ENCODE data around the gene NHERF1.

DNA sequence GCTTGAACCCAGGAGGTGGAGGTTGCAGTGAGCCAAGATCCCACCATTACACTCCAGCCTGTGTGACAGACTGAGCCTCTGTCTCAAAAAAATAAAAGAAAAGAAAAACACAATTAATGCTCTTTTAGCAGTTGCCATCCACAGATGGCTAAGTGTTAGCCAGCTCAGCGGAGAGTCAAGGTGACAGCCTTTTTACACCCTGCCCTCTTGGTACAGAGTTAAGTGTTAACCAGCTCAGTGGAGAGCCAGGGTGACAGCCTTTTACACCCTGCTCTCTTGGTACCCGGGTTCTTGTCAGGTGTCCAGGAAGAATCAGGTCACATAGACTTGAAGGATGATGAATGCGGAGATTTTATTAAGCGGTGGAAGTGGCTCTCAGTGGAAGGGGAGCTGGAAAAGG, 27.9 kb upstream of the NHERF1 start:
- TF ChIP-seq, protein P1, sequence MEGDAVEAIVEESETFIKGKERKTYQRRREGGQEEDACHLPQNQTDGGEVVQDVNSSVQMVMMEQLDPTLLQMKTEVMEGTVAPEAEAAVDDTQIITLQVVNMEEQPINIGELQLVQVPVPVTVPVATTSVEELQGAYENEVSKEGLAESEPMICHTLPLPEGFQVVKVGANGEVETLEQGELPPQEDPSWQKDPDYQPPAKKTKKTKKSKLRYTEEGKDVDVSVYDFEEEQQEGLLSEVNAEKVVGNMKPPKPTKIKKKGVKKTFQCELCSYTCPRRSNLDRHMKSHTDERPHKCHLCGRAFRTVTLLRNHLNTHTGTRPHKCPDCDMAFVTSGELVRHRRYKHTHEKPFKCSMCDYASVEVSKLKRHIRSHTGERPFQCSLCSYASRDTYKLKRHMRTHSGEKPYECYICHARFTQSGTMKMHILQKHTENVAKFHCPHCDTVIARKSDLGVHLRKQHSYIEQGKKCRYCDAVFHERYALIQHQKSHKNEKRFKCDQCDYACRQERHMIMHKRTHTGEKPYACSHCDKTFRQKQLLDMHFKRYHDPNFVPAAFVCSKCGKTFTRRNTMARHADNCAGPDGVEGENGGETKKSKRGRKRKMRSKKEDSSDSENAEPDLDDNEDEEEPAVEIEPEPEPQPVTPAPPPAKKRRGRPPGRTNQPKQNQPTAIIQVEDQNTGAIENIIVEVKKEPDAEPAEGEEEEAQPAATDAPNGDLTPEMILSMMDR (IDR thresholded peaks at IDR 0.05): no peak
- TF ChIP-seq, protein P2, sequence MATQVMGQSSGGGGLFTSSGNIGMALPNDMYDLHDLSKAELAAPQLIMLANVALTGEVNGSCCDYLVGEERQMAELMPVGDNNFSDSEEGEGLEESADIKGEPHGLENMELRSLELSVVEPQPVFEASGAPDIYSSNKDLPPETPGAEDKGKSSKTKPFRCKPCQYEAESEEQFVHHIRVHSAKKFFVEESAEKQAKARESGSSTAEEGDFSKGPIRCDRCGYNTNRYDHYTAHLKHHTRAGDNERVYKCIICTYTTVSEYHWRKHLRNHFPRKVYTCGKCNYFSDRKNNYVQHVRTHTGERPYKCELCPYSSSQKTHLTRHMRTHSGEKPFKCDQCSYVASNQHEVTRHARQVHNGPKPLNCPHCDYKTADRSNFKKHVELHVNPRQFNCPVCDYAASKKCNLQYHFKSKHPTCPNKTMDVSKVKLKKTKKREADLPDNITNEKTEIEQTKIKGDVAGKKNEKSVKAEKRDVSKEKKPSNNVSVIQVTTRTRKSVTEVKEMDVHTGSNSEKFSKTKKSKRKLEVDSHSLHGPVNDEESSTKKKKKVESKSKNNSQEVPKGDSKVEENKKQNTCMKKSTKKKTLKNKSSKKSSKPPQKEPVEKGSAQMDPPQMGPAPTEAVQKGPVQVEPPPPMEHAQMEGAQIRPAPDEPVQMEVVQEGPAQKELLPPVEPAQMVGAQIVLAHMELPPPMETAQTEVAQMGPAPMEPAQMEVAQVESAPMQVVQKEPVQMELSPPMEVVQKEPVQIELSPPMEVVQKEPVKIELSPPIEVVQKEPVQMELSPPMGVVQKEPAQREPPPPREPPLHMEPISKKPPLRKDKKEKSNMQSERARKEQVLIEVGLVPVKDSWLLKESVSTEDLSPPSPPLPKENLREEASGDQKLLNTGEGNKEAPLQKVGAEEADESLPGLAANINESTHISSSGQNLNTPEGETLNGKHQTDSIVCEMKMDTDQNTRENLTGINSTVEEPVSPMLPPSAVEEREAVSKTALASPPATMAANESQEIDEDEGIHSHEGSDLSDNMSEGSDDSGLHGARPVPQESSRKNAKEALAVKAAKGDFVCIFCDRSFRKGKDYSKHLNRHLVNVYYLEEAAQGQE (IDR thresholded peaks at IDR 0.05; ENCODE audit: insufficient read depth in 1 of 2, low read depth in 2 of 2, low read length in 1 of 2): no peak
- TF ChIP-seq TCF7L2 (IDR thresholded peaks at IDR 0.05; ENCODE audit: low read depth, low read length): no peak
